Heart left ventricle (tissue), 16 donors: ENCODE results near the gene SKAP2. TPM values are rescaled to one million over a fixed set of nuclear protein-coding genes. Genes with fewer than 3 reads are reported as not detected.

Source experiments
- ATAC-seq, 4 donors: fragments of 200-7000 bp; cut with Tn5 transposase; one replicate each; pipeline ENCODE4 v1.9.1; 2020 to 2022; ENCODE audit warnings: moderate library complexity in 4 of 4, mild to moderate bottlenecking in 3 of 4, moderate number of reproducible peaks in 1 of 4
- DNase-seq, 5 donors: peaks; one replicate each; pipeline ENCODE4 v3.0.0-alpha.2; 2020
- H3K27ac ChIP-seq, 12 donors: fragments of 200-600 bp; sonication (generic) in 4 of 12; one replicate each; pipeline versions ENCODE4 v1.5.0 to v1.8.0; 2016 to 2022; ENCODE audit warnings: mild to moderate bottlenecking in 2 of 12
- H3K27me3 ChIP-seq, 9 donors: fragments of 200-600 bp; sonication (generic) in 2 of 9; one replicate each; pipeline versions ENCODE4 v1.5.1 to v1.8.0; 2016 to 2022; ENCODE audit warnings: mild to moderate bottlenecking in 3 of 9
- H3K36me3 ChIP-seq, 9 donors: fragments of 200-600 bp; sonication (generic) in 2 of 9; one replicate each; pipeline versions ENCODE4 v1.5.0 to v1.8.0; 2018 to 2022; ENCODE audit warnings: mild to moderate bottlenecking in 2 of 9
- H3K4me1 ChIP-seq, 12 donors: fragments of 200-600 bp; sonication (generic) in 4 of 12; one replicate each; pipeline versions ENCODE4 v1.5.0 to v1.8.0; 2016 to 2022; ENCODE audit warnings: mild to moderate bottlenecking in 3 of 12
- H3K4me3 ChIP-seq, 12 donors: fragments of 200-600 bp; sonication (generic) in 4 of 12; one replicate each; pipeline versions ENCODE4 v1.5.0 to v1.8.0; 2017 to 2022; ENCODE audit warnings: mild to moderate bottlenecking in 9 of 12, moderate library complexity in 4 of 12
- H3K9me3 ChIP-seq, 12 donors: fragments of 200-600 bp; sonication (generic) in 4 of 12; one replicate each; pipeline versions ENCODE4 v1.5.0 to v1.8.0; 2016 to 2022; ENCODE audit warnings: mild to moderate bottlenecking in 1 of 12
- CTCF ChIP-seq, 12 donors: fragments of 200-600 bp; sonication (generic) in 4 of 12; IDR thresholded peaks; one replicate each; pipeline versions ENCODE4 v1.5.0 to v1.8.0; 2018 to 2022; ENCODE audit warnings: antibody characterized with exemption in 12 of 12, mild to moderate bottlenecking in 5 of 12
- POLR2A ChIP-seq, 2 donors: fragments of 450-650 bp; IDR thresholded peaks; one replicate each; pipeline ENCODE4 v1.6.1; 2017; ENCODE audit warnings: antibody characterized with exemption in 2 of 2, mild to moderate bottlenecking in 2 of 2, moderate library complexity in 2 of 2
- WGBS, 4 donors: extraction: QIAGEN DNeasy Blood & Tissue Kit in 2 of 4; methylation state at CpG; one replicate each; pipeline versions ENCODE4 v1.1.5 to v1.1.7; 2013 to 2018; 5-methylcytosine and 5-hydroxymethylcytosine counted together
- intact Hi-C, 10 donors: fragments of 100-400 bp; cut with DNase I; formaldehyde crosslinking; loops; one replicate each; pipeline versions ENCODE4 v1.11.1 to v1.14.2; 2022
- polyA plus RNA-seq, 2 donors: library from polyadenylated mRNA; stranded (reverse); fragments of 200-250 nt; gene quantifications; one replicate each; pipeline ENCODE4 v1.2.3, GENCODE V29; 2013
- total RNA-seq, 9 donors: library from RNA; depleted of rRNA in 2 of 9; stranded (reverse); fragments of >200 nt in 2 of 9; fragmentation: NEBNext Ultra II Directional in 3 of 9; extraction: Animal tissue kit (Norgen Biotek cat#: 25700) in 3 of 9; gene quantifications; one replicate each; pipeline versions ENCODE4 v1.1.0 to v1.2.4, GENCODE V29; 2016 to 2023
- donor health status: ischemic (EF 13 %, LVEDD 7.1; RV severe dilation, severe dysfunction).
- donor health status: healthy with polysubstance abuse.
- donor health status: DM: no; HTN: yes; CAD: no.
- donor health status: DM: no; HTN: no; CAD: no.
- donor health status: ischemic (EF 25% LVEDD 6.9; RV normal size, moderate dysfunction).
- donor health status: ischemic (EF 25% LVEDD 5.7; RV mildly dilated, moderate dysfunction).
- donor health status: healthy.
- donor health status: DM: yes; HTN: yes; CAD: no.
- donor health status: ischemic (EF 35%, LVEDD 5.7; RV mildly dilated, moderate dysfunction).
- donor health status: nonischemic (EF 11% LVEDD 7.7; RV severe dilation, severe dysfunction).
- donor health status: DM: yes; HTN: yes; CAD: no.
- donor health status: PGD.
- donor health status: ischemic (EF 29% LVEDD 5.4; RV normal size, mild dysfunction).
- donor health status: nonischemic (EF 23%, LVEDD 6.1; RV moderate dilation, normal function).

Gene SKAP2
- total and polyA plus RNA-seq, 11 donors = 0.99 to 17.3 (median 3.6) TPM

- 76 to 82% (median 80%) methylated on average over 3 of the region's 3 CpGs for WGBS, 4 donors
- no peak for TF ChIP-seq POLR2A (IDR thresholded peaks at IDR 0.05)
- TF ChIP-seq CTCF (IDR thresholded peaks at IDR 0.05) = no peak
- Histone ChIP-seq H3K36me3 (no peaks in the 10 kb centered on the region), H3K4me1 (no peaks in the 10 kb centered on the region), H3K9me3 (no peaks in the 10 kb centered on the region), H3K27me3 (peaks cover 0 to 8% (median 0%) of the 10 kb centered on the region in 9 donors), H3K27ac (no peak overlapping the region), H3K4me3 (no peak overlapping the region)
- ATAC-seq = no peak
- intact Hi-C loops = no loop called here
- no peak for DNase-seq
Measured at GRCh38 chr7:26636808-26637207, 227.6 kb downstream of the SKAP2 start.

DNA sequence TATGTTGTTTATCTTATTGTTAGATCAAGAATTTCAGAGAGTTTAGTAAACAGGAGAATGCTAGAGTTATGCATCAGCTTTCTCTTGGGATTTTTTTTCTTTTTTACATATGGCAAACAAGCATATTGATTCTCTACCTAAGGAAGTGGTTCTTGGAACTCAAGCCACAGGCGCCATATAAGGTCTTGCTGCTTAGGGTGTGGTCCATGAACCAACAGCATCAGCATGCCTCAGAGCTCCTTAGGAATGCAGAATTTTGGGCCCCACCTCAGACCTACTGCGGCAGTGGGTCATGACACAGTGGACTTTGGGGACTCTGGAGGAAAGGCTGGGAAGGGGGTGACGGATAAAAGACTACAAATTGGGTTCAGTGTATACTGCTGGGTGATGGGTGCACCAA is 230.8 kb downstream of the SKAP2 start:
- Histone ChIP-seq H3K4me1 (no peaks in the 10 kb centered on the region), H3K36me3 (no peaks in the 10 kb centered on the region), H3K27ac (no peak overlapping the region), H3K9me3 (no peaks in the 10 kb centered on the region), H3K4me3 (no peak overlapping the region), H3K27me3 (peaks cover 0 to 8% (median 0%) of the 10 kb centered on the region in 9 donors)
- DNase-seq = no peak
- intact Hi-C loops = no loop called here
- WGBS, 4 donors = 88 to 93% (median 92%) methylated on average over 3 of the region's 3 CpGs
- ATAC-seq = no peak
- no peak for TF ChIP-seq POLR2A (IDR thresholded peaks at IDR 0.05)
- TF ChIP-seq CTCF (IDR thresholded peaks at IDR 0.05) = no peak

DNA sequence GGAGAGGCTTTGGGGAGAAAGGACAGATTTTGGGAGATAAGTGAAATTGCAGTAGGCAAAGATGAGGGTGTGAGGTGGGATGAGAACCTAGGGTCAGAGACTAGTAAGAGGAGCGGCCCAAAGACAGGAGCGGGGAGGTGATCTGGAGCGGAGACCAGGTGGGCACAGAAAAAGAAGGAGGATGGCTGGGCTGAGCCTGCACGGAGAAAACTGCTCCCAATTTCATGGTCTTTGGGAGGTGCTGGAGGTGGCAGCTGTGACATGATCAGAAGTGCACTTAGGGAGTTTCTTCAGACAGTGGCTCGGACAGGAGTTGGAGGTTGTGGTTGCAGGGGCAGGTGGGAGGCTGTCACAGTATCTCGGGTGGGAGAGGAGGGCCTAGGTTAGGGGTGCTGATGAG is 232.8 kb downstream of the SKAP2 start:
- no peaks in the 10 kb centered on the region for H3K9me3 ChIP-seq
- H3K4me3 ChIP-seq = no peak overlapping the region
- H3K27ac ChIP-seq = no peak overlapping the region
- no peak for DNase-seq
- peaks cover 0 to 8% (median 0%) of the 10 kb centered on the region in 9 donors for H3K27me3 ChIP-seq
- H3K4me1 ChIP-seq = no peaks in the 10 kb centered on the region
- intact Hi-C loops = no loop called here
- 89 to 95% (median 92%) methylated on average over 6 of the region's 6 CpGs for WGBS, 4 donors
- TF ChIP-seq POLR2A (IDR thresholded peaks at IDR 0.05) (no peak), CTCF (IDR thresholded peaks at IDR 0.05) (no peak)
- no peaks in the 10 kb centered on the region for H3K36me3 ChIP-seq
- ATAC-seq = no peak

- WGBS, 4 donors = 76 to 82% (median 79%) methylated on average over 14 of the region's 14 CpGs
- intact Hi-C loops = no loop called here
- Histone ChIP-seq H3K4me1 (no peaks in the 10 kb centered on the region), H3K27ac (no peak overlapping the region), H3K9me3 (no peaks in the 10 kb centered on the region), H3K36me3 (no peaks in the 10 kb centered on the region), H3K4me3 (no peak overlapping the region), H3K27me3 (peaks cover 0 to 8% (median 0%) of the 10 kb centered on the region in 9 donors)
- no peak for DNase-seq
- ATAC-seq = no peak
- no peak for TF ChIP-seq CTCF (IDR thresholded peaks at IDR 0.05)
- TF ChIP-seq POLR2A (IDR thresholded peaks at IDR 0.05) = no peak
Measured at GRCh38 chr7:26630941-26631580, 233.3 kb downstream of the SKAP2 start.
